ENCODE measurements around the gene FANCM.
"Not testable (repeated sequence)": the region's sequence is repeated elsewhere in the genome, so short reads cannot be mapped to it uniquely, and the experiment has no call there.

The FANCM gene

DNA sequence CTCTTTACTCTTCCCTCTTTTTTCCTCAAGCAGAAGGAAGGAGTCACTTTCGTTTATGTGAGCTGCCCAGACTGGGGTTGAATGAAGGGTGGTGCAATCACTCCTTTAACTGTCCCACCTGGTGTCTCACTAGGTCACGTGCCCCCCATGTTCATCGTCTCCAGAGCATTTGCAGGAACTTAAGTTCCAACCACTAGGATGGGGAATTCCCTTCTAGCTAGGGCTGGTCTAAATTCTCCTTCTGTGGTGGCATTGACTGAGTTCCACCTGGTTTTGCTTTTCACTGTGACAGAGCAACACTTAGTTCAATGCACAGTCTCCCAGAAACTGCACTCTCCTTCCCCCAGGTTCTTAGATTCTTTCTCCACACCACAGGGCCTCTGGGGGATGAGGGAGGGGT is 9.5 kb downstream of the FANCM start:
- DNase-seq = no peak

DNA sequence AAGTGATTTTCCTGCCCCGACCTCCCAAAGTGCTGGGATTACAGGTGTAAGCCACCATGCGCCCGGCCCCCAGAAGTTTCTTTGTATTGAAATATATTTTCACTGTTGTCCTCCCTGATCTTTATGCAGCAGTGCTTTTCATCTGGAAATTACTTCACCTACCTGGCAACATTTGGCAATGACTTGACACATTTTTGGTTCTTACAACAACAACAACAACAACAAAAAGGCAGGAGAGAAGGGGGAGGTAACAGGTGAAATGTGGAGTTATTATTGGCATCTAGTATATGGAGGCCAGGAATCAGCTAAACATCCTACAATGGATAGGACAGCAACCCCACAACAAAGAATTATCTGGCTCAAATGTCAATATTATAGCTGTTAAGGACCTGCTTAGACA is 13.9 kb downstream of the FANCM start:
- DNase-seq = no peak

- no peak for DNase-seq
Observed at GRCh38 chr14:45150386-45150890, 14.7 kb downstream of the FANCM start.

GRCh38 chr14:45156067-45156466 is 20.3 kb downstream of the FANCM start:
- DNase-seq = no peak

DNA sequence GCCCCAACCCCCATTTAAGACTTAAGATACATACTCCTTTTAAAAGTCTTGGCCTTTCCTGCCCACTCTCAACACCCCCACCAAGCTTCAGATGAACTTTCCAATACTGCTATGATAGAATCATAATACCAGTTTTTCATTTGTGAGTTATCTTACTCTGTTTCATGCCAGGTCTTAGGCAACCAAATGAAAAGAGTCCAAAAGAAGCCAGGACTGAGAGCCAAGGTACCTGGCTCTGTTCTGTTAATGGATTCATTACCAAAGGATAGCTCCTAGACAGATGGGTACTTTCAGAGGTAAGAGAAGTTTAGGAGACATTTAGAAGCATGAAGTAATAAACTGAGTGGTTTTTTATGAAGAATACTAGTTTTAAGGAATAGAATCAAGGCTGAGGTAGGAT is 34.2 kb downstream of the FANCM start:
- no peak for DNase-seq

DNA sequence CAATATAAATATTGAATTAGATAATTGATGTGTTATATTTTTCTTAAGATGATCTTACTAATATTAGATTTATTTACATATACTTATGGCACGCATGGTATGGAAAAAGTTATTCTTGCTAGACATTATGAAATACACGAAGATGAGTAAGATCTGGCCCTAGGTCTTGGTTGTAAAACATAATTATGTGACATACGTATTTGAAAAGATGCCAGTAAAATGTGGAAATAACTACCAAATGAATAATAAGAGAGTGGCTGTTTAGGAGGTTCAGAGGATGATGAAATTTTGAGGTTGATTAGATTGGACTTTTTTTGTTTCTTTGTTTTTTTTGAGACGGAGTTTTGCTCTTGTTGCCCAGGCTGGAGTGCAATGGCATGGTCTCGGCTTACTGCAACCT is 41.3 kb downstream of the FANCM start:
- DNase-seq = peak; percentile 55

DNA sequence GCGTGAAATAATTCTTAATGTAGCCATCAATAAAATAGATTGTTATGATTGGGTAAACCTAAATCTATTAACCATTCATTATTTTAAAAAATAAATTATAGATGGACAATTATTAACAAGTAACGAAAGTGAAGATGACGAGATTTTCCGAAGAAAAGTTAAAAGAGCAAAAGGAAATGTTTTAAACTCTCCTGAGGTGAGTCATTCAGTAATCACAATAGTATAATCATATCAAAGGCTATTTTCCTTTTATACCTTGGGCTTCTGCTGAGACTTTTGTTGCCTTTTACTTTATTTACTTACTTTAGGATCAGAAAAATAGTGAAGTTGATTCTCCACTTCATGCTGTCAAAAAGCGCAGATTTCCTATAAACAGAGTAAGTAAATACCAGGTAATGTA is 45.6 kb downstream of the FANCM start:
- DNase-seq = no peak

DNA sequence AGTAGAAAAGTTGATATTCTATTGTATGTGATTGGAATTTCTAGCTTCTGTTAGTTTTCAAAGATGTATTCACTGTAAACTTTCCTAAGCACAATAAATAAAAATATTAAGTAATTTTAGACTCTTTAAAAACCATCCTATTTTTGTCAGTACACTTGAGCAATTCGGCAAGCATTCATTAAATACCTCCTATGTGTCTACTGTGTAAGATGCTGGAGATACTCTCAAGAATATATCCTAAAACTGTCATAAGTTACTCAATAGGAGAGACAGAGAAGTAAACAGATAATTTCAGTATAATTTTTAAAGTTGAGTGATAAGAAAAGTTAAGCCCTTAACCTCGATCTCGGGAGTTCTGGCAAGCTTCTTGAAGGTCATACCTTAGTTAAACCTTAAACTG is 46.1 kb downstream of the FANCM start:
- no peak for DNase-seq

DNA sequence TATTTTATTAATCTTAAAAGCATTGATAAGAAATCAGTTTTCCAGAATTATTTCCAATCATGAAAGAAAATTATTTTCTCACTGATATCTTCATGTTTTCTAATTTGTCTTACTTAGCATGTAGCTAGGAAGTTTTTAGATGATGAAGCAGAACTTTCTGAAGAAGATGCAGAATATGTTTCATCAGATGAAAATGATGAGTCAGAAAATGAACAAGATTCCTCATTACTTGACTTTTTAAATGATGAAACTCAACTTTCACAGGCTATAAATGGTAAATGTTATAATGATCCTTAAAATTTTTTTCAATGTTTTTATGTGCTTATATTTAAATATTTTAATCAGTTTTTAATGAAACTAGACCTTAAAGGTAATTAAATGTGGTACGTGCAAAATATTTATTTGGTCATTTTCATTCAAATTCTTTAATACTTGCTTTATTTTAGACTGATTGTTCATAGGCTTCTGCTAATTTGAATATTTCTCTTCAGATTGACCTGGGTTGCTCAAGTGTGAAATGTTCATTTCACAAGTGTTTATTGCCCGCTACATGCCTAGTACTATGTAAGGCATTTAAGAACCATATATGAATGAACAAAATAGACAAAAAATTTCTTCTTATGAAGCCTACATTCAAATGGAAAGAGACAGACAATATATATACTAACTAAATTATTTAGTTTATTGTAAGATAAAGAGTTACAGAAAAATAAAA is 49.5 kb downstream of the FANCM start:
- DNase-seq = no peak

- DNase-seq = no peak
Observed at GRCh38 chr14:45194964-45195363, 59.2 kb downstream of the FANCM start.

DNA sequence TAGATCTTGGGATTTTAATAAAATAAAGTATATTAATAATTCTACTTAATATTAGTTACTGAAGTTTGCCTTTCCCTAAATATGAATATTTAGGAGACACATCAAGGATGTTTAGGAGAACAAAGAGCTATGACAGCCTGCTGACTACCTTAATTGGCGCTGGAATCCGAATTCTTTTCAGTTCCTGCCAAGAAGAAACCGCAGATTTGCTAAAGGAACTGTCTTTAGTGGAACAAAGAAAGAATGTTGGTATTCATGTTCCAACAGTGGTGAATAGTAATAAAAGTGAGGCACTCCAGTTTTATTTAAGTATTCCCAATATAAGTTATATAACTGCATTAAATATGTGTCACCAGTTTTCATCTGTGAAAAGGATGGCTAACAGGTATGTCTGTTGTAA is 62.8 kb downstream of the FANCM start:
- no peak for DNase-seq

DNA sequence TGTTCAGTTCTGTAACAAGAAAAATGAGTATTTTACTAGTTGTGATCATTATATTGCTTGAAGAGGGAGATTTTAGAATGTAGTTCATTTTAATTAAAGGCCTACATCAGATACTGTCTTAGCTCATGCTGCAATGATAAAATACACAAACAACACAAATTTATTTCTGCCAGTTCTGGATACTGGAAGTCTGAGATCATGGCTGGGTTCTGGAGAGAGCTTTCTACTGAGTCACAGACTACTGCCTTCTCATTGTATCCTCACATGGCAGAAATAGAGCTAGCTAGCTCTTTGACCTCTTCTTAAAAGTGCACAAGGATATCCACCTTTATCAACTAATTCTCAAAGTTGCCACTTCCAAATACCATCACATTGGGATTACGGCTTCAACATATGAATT is 63.5 kb downstream of the FANCM start:
- no peak for DNase-seq

GRCh38 chr14:45201905-45202304 is 66.2 kb downstream of the FANCM start:
- DNase-seq = peak; percentile 76

- no peak for DNase-seq
Observed at GRCh38 chr14:45204241-45204640, 68.5 kb downstream of the FANCM start.

DNA sequence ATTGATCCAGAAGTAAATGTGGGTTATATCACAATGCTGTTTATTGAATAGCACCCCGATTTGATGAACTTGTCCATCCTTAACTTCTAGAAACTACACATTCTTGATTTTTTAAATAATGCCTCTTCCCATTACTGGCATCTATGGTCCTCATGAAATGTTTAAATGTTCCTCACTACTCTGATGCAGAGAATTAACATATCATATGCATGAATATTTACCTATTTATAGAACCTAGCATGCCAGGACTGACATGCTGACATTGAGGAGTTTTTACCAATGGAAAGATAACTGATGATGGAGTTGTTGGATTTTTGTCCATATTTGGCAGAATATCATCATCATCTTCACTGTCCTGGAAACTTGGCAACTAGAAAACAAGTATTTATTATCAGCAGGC is 74.4 kb downstream of the FANCM start:
- DNase-seq = no peak

GRCh38 chr14:45211295-45211694 is 75.6 kb downstream of the FANCM start:
- DNase-seq = no peak

DNA sequence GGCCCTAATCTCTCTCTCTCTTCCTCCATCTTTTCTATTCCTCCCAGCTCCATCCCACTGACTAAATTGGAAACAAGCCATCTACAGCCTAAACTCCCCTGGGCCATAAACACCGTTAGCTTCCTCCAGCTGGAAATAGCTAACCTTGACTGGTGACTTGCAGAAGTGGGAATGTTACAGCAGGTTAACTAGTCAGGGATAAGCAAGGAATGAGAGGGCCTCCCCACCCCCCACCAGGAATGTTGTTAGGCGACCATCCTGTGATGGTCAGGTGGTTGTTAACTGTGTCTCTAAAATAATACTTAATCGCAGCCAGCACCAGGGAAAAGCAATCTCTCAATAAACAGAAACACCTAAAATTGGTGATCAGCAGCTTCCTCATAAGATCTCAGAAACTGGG is 76.5 kb downstream of the FANCM start:
- no peak for DNase-seq

- DNase-seq = not testable (repeated sequence)
Observed at GRCh38 chr14:45213716-45214115, 78.0 kb downstream of the FANCM start.

DNA sequence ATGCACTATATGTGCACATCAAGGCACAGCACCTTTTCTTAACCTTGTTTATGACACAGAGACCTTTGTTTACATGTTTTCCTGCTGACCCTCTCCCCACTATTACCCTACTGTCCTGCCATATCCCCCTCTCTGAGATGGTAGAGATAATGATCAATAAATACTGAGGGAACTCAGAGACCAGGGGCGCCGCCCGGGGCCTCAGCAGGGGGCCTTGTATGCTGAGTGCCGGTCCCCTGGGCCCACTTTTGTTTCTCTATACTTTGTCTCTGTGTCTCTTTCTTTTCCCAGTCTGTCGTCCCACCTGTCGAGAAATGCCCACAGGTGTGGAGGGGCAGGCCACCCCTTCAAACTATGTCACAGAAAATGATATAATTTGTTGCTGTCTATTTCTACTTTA is 78.6 kb downstream of the FANCM start:
- DNase-seq = not testable (repeated sequence)

DNA sequence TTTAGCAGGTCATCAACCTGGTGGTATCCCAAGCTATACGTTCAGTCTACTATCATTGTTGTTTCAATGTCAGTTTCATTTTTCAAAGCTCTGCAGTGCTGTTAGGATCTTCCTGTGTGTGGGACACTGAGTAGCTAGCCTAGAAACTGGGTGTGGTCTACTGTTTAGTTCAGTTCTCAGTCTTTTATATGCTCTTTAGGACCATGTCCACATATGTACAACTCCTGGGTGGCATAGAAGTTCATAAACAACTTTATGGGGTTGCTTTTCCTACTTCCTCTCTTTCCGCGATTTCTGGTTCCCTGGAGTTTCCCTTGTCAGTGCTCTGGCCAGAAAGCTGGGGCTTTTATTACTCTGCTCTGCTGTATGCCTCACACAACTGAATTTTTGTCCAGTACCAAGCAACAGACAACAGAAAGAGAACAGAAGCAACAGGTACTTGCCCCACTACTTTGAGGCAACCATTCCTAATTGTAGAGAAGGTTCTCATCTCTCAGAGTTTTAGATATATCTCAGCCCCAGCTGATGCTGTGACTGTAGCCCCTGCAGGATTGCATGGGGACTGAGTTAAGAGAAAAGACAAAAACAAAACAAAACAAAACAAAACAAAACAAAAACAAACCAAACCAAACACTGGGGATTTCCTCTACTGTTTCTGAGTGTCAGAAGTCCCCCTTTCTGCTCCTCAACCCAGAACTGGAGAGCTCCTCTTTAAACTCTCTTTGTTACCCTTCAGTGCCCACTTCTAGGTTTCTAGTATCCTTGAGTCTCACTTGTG is 86.9 kb downstream of the FANCM start:
- DNase-seq = no peak

DNA sequence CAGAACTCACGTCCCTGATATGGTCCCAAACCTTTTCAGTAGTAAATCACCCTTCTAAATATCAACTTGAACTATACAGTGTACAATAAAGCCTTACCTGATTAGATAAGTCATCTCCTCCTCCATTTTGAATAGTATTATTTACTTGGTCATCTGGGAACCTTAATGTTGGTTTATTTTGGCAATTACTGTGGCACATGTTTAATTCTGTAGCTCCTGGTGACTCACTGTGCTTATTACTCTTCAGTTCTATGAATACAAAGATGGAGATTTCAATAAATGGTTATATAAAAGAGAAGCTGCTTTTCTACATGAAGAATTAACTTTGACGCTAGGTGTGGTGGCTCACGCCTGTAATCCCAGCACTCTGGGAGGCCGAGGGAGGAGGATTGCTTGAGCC is 91.8 kb downstream of the FANCM start:
- DNase-seq = no peak

- no peak for DNase-seq
Observed at GRCh38 chr14:45238988-45239387, 103.3 kb downstream of the FANCM start.

GRCh38 chr14:45242706-45243105 is 107.0 kb downstream of the FANCM start:
- DNase-seq = no peak

- DNase-seq = no peak
Observed at GRCh38 chr14:45246151-45246550, 110.4 kb downstream of the FANCM start.

DNA sequence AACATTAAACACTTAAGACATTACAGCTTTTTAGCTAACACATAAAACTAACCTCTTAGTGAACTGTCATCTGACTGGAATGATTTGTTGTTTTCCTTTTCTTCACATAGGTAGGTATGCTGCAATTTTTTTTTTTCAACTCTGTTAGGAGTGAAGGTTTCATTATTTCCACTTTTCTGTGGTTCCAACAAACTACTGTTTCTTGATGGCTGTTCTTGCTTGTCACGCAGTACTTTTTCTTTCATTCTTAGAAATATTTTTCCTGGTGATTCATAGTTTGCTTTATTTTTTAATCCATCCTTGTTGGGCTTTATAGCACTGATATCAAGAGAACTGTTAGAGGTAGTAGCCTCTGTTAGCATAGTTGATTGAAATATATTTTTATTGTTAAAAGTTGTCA is 111.0 kb downstream of the FANCM start:
- DNase-seq = no peak
